ENCODE measurements around the gene DPP10. TPM values are rescaled to one million over a fixed set of nuclear protein-coding genes. Genes with fewer than 3 reads are reported as not detected.

Gene DPP10
- total and polyA plus RNA-seq, 10 donors, result 0.02 TPM; not detected in 9

GRCh38 chr2:115569547-115569946 is 1127.1 kb downstream of the DPP10 start:
- TF ChIP-seq POLR2AphosphoS5 (IDR thresholded peaks at IDR 0.05) (no peak), POLR2A (IDR thresholded peaks at IDR 0.05) (no peak)
- H3K27ac ChIP-seq, result no peak overlapping the region
- H3K4me1 ChIP-seq, result no peaks in the 10 kb centered on the region
- no peaks in the 10 kb centered on the region for H3K36me3 ChIP-seq
- no peak for DNase-seq
- WGBS, 5 donors, result 61 to 87% (median 77%) methylated on average over 2 of the region's 2 CpGs
- H3K9me3 ChIP-seq, result peaks cover 0 to 18% (median 4%) of the 10 kb centered on the region in 8 donors
- intact Hi-C loops (cut with DNase I; ENCODE audit: low total_unique reads), result no loop called here
- no peaks in the 10 kb centered on the region for H3K27me3 ChIP-seq (replicated peaks in 1 of 7)
- no peak overlapping the region for H3K4me3 ChIP-seq

DNA sequence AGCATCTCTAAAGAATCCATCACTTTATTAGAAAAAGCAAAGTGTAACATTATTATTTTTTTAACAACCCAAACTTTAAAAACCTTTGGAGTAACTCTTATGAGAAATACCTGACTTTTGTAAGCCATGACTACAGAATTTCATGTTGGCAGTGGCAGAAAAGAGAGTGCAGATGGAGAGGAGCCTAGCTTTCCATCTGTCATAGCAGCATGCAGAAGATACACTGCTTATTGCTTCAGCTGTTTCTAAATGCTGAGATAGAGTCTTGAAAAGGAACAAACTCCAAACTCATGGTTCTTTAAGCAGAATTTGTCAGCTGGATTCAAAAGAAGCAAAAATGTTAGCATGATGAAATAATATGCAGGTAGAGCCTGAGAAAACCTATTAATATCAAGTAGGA is 1130.3 kb downstream of the DPP10 start:
- Histone ChIP-seq H3K36me3 (no peaks in the 10 kb centered on the region), H3K27me3 (replicated peaks in 1 of 7) (no peaks in the 10 kb centered on the region), H3K27ac (no peak overlapping the region), H3K9me3 (peaks cover 0 to 26% (median 4%) of the 10 kb centered on the region in 8 donors), H3K4me3 (no peak overlapping the region), H3K4me1 (no peaks in the 10 kb centered on the region)
- DNase-seq, result no peak
- TF ChIP-seq POLR2AphosphoS5 (IDR thresholded peaks at IDR 0.05), result no peak
- no peak for TF ChIP-seq POLR2A (IDR thresholded peaks at IDR 0.05)
- TF ChIP-seq, protein P1, sequence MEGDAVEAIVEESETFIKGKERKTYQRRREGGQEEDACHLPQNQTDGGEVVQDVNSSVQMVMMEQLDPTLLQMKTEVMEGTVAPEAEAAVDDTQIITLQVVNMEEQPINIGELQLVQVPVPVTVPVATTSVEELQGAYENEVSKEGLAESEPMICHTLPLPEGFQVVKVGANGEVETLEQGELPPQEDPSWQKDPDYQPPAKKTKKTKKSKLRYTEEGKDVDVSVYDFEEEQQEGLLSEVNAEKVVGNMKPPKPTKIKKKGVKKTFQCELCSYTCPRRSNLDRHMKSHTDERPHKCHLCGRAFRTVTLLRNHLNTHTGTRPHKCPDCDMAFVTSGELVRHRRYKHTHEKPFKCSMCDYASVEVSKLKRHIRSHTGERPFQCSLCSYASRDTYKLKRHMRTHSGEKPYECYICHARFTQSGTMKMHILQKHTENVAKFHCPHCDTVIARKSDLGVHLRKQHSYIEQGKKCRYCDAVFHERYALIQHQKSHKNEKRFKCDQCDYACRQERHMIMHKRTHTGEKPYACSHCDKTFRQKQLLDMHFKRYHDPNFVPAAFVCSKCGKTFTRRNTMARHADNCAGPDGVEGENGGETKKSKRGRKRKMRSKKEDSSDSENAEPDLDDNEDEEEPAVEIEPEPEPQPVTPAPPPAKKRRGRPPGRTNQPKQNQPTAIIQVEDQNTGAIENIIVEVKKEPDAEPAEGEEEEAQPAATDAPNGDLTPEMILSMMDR (IDR thresholded peaks at IDR 0.05 in 8 of 11, conservative IDR thresholded peaks at IDR 0.05 in 3 of 11), result no peak
- intact Hi-C loops (cut with DNase I; ENCODE audit: low total_unique reads), result no loop called here

GRCh38 chr2:115573756-115574155 is 1131.3 kb downstream of the DPP10 start:
- no peak for DNase-seq
- H3K9me3 ChIP-seq, result peaks cover 0 to 18% (median 0%) of the 10 kb centered on the region in 8 donors
- no peaks in the 10 kb centered on the region for H3K27me3 ChIP-seq (replicated peaks in 1 of 7)
- no peaks in the 10 kb centered on the region for H3K4me1 ChIP-seq
- H3K36me3 ChIP-seq, result no peaks in the 10 kb centered on the region
- 79 to 89% (median 86%) methylated on average over 4 of the region's 4 CpGs for WGBS, 5 donors
- no peak overlapping the region for H3K27ac ChIP-seq
- intact Hi-C loops (cut with DNase I; ENCODE audit: low total_unique reads), result no loop called here
- no peak for TF ChIP-seq POLR2A (IDR thresholded peaks at IDR 0.05)
- TF ChIP-seq POLR2AphosphoS5 (IDR thresholded peaks at IDR 0.05), result no peak
- TF ChIP-seq, protein P1 (IDR thresholded peaks at IDR 0.05 in 8 of 11, conservative IDR thresholded peaks at IDR 0.05 in 3 of 11), result no peak
- no peak overlapping the region for H3K4me3 ChIP-seq

DNA sequence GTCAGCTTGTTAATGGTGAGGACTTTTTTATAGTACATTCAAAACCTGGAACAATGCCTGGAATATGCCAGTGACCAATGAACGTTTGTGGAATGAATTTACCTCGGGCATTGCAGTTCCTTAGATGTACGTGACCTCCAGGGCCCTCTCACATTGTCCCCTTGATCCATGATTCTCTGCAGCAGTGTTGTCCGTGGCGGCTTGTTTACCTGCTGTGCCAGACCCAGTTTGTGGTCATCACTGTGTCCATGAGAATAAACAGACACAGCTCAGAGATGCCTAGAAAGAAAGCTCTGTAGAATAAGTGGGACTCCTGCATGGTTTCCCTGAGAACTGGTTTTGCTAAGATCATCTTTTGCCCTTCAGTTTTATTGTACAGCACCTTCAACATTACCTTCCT is 1132.2 kb downstream of the DPP10 start:
- DNase-seq, result no peak
- TF ChIP-seq, protein P1 (IDR thresholded peaks at IDR 0.05 in 8 of 11, conservative IDR thresholded peaks at IDR 0.05 in 3 of 11), result no peak
- TF ChIP-seq POLR2AphosphoS5 (IDR thresholded peaks at IDR 0.05), result no peak
- TF ChIP-seq POLR2A (IDR thresholded peaks at IDR 0.05), result no peak
- intact Hi-C loops (cut with DNase I; ENCODE audit: low total_unique reads), result no loop called here
- Histone ChIP-seq H3K36me3 (no peaks in the 10 kb centered on the region), H3K4me3 (no peak overlapping the region), H3K4me1 (no peaks in the 10 kb centered on the region), H3K27ac (no peak overlapping the region), H3K9me3 (peaks cover 0 to 16% (median 0%) of the 10 kb centered on the region in 8 donors), H3K27me3 (replicated peaks in 1 of 7) (no peaks in the 10 kb centered on the region)
- WGBS, 5 donors, result 64 to 74% (median 65%) methylated on average over 5 of the region's 5 CpGs

- no peak for DNase-seq
- Histone ChIP-seq H3K36me3 (no peaks in the 10 kb centered on the region), H3K27ac (no peak overlapping the region), H3K4me3 (no peak overlapping the region), H3K9me3 (peaks cover 0 to 22% (median 14%) of the 10 kb centered on the region in 8 donors), H3K4me1 (no peaks in the 10 kb centered on the region), H3K27me3 (replicated peaks in 1 of 7) (no peaks in the 10 kb centered on the region)
- 85 to 96% (median 92%) methylated on average over 5 of the region's 5 CpGs for WGBS, 5 donors
- TF ChIP-seq POLR2AphosphoS5 (IDR thresholded peaks at IDR 0.05) (no peak), POLR2A (IDR thresholded peaks at IDR 0.05) (no peak)
- TF ChIP-seq, protein P1 (IDR thresholded peaks at IDR 0.05 in 8 of 11, conservative IDR thresholded peaks at IDR 0.05 in 3 of 11), result no peak
- intact Hi-C loops (cut with DNase I; ENCODE audit: low total_unique reads), result no loop called here
These were observed 1138.3 kb downstream of the DPP10 start for GRCh38 chr2:115580784-115581183.
